Type B pancreatic cell (in vitro differentiated cells): Measurements from ENCODE around the gene SCAMP5. TPM values are rescaled to one million over a fixed set of nuclear protein-coding genes. Genes with fewer than 3 reads are reported as not detected.

Experiments used
- DNase-seq: peaks from one replicate; pipeline ENCODE4 v3.0.0; 2021; ENCODE audit warnings: mixed read lengths; ENCODE audit not compliant: unreplicated experiment; ENCODE audit errors: extremely low spot score
- H3K27ac Mint-ChIP-seq: 2 replicates; pipeline ENCODE4 v1.8.0; 2021; ENCODE audit warnings: mild to moderate bottlenecking, mixed read lengths
- H3K27me3 Mint-ChIP-seq: 2 replicates; pipeline ENCODE4 v1.8.0; 2021; ENCODE audit warnings: mixed read lengths
- H3K36me3 Mint-ChIP-seq: 2 replicates; pipeline ENCODE4 v1.8.0; 2021; ENCODE audit warnings: mixed read lengths
- H3K4me1 Mint-ChIP-seq: one replicate; pipeline ENCODE4 v1.8.0; 2021; ENCODE audit warnings: mixed read lengths; ENCODE audit not compliant: unreplicated experiment
- H3K4me3 Mint-ChIP-seq: 2 replicates; pipeline ENCODE4 v1.8.0; 2021; ENCODE audit warnings: mild to moderate bottlenecking, mixed read lengths
- H3K9me3 Mint-ChIP-seq: 2 replicates; pipeline ENCODE4 v1.8.0; 2021; ENCODE audit warnings: mixed read lengths
- total RNA-seq: library from RNA; stranded (reverse); gene quantifications from 2 replicates; pipeline ENCODE4 v1.2.1, GENCODE V29; 2021; ENCODE audit warnings: low replicate concordance
- TF ChIP-seq, protein P1 (sequence below): fragments of 200-600 bp; sonication (generic); conservative IDR thresholded peaks from 2 replicates; pipeline ENCODE4 v1.5.0; 2021; ENCODE audit warnings: antibody characterized with exemption, mild to moderate bottlenecking

Gene SCAMP5
- total RNA-seq, 1 donor from 2014 or later, result 38.1 TPM

DNA sequence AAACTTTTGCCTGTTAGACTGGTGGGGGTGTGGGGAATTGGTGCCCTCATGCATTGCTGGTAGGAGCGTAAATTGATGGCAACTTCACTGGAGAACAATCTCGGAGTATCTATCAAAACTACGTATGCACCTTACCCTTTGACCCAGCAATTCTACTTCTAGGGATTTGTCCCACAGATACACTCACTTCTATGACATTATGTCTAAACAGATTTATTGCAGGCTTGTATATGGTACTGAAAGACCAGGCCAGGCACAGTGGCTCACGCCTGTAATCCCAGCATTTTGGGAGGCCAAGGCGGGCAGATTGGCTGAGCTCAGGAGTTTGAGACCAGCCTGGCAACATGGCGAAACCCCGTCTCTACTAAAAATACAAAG lies 58.4 kb downstream of the SCAMP5 start:
- Mint-ChIP-seq H3K36me3 (peaks cover 7% of the 10 kb centered on the region), H3K27me3 (no peaks in the 10 kb centered on the region), H3K9me3 (peaks cover 5% of the 10 kb centered on the region), H3K4me1 (peaks cover 15% of the 10 kb centered on the region), H3K4me3 (no peak overlapping the region), H3K27ac (no peak overlapping the region)
- TF ChIP-seq, protein P1, sequence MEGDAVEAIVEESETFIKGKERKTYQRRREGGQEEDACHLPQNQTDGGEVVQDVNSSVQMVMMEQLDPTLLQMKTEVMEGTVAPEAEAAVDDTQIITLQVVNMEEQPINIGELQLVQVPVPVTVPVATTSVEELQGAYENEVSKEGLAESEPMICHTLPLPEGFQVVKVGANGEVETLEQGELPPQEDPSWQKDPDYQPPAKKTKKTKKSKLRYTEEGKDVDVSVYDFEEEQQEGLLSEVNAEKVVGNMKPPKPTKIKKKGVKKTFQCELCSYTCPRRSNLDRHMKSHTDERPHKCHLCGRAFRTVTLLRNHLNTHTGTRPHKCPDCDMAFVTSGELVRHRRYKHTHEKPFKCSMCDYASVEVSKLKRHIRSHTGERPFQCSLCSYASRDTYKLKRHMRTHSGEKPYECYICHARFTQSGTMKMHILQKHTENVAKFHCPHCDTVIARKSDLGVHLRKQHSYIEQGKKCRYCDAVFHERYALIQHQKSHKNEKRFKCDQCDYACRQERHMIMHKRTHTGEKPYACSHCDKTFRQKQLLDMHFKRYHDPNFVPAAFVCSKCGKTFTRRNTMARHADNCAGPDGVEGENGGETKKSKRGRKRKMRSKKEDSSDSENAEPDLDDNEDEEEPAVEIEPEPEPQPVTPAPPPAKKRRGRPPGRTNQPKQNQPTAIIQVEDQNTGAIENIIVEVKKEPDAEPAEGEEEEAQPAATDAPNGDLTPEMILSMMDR, result no peak
- no peak for DNase-seq

DNA sequence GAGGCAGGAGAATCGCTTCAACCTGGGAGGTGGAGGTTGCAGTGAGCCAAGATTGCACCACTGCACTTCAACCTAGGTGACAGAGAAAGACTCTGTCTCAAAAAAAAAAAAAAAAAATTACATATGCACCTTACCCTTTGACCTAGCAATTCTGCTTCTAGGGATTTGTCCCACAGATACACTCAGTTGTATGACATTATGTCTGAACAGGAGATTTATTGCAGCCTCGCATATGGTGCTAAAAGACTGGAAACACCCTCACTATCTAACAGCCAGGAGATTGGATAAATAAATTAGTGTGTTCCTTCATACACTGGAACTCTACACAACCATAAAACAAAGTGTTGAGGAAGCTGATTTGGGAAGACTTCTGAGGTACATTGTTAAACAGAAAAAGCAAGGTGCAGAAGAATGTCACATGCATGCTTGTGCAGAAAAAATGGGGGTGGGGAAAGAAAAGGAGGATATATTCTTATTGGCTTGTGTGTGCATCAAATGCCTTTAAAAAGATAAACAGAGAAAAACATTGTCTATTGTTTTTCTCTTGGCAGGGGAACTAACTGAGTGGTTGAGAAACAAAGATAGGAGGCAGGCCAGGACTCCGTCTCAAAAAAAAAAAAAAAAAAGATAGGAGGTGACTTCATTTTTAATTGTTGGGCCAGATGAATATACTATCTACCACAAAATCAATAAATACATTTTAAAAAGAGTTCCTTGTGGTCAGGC lies 59.0 kb downstream of the SCAMP5 start:
- peaks cover 15% of the 10 kb centered on the region for H3K4me1 Mint-ChIP-seq
- H3K36me3 Mint-ChIP-seq, result peaks cover 7% of the 10 kb centered on the region
- DNase-seq, result no peak
- peak overlapping the region; percentile 11 for H3K27ac Mint-ChIP-seq
- TF ChIP-seq, protein P1, result no peak
- no peaks in the 10 kb centered on the region for H3K27me3 Mint-ChIP-seq
- H3K9me3 Mint-ChIP-seq, result peaks cover 5% of the 10 kb centered on the region
- H3K4me3 Mint-ChIP-seq, result no peak overlapping the region

DNA sequence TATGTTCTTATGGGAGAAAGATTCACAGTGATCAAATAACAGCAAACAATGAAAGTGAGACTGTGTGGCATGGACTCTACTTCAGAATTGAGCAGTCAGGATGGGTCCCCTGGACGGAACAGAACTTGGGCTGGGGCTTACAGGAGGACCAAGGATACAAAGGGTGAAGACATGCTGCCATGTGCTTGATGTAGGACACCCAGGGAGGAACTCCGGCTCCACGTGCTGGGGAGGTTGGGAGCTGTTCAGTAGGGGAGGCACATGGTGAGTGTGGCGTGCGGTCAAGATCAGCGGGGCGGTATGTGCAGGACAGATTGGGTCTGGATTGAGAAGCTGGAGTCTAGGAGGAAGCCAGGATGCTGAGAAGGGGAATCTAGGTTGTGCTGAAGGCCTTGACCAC lies 60.7 kb downstream of the SCAMP5 start:
- H3K4me1 Mint-ChIP-seq, result peaks cover 15% of the 10 kb centered on the region
- DNase-seq, result no peak
- peaks cover 7% of the 10 kb centered on the region for H3K36me3 Mint-ChIP-seq
- TF ChIP-seq, protein P1, result no peak
- no peak overlapping the region for H3K4me3 Mint-ChIP-seq
- no peaks in the 10 kb centered on the region for H3K27me3 Mint-ChIP-seq
- no peak overlapping the region for H3K27ac Mint-ChIP-seq
- H3K9me3 Mint-ChIP-seq, result peaks cover 5% of the 10 kb centered on the region

DNA sequence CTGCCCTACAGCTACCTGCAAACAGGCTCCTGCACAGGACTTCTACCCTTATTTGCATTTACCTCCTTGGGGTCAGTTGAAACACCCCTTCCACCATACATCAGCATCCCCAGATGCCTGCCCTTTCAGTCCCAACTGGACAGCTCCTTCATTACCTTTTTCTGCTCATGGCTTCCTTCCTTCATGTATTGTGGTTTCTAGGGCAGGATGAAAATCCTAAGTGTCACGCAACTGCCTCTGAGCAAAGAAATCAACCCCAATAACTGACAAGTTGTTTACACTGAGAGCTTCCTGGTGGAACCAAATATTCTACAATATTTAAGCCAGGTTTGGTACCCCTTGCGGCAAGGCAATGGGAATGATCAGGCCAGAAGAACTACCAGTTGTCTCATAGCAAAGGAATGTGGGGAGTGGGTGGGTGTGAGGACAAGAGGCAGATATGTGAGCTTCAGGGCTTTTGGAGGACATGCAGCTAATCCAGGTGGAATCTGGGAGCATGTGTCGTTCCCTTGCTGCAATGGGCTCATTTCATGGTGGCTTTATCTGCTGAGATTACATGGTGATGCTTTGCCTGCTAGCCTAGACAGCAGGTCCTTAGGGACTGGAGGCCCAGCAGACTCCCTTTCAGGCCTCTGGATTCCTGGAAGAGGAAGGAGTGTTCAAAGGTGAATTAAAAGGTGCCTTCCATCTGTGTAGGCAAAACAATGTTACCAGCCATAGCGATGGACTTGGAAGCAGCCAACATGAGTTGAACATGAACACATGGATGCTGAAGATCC lies 63.0 kb downstream of the SCAMP5 start:
- H3K27ac Mint-ChIP-seq, result peak overlapping the region; percentile 95
- TF ChIP-seq, protein P1, result no peak
- H3K4me3 Mint-ChIP-seq, result peak overlapping the region; percentile 52
- H3K4me1 Mint-ChIP-seq, result peaks cover 15% of the 10 kb centered on the region
- no peak for DNase-seq
- peaks cover 7% of the 10 kb centered on the region for H3K36me3 Mint-ChIP-seq
- no peaks in the 10 kb centered on the region for H3K27me3 Mint-ChIP-seq
- peaks cover 5% of the 10 kb centered on the region for H3K9me3 Mint-ChIP-seq

DNA sequence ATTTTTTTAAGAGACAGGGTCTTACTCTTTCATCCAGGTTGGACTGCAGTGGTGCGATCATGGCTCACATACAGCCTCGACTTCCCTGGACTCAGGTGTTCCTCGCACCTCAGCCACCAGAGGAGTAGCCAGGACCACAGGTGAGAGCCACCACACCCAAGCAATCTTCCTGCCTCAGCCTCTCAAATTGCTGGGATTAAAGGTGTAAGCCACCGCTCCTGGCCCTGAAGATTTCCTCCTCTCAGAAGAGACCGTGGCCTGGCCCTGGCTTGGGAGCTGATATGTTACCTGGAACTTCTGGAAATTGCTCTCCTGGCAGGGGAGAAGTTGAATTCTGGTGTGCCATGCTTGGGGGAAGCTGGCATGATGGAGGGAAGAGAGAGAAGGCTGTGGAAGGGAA lies 64.2 kb downstream of the SCAMP5 start:
- TF ChIP-seq, protein P1, result no peak
- Mint-ChIP-seq H3K27ac (no peak overlapping the region), H3K4me3 (no peak overlapping the region), H3K27me3 (no peaks in the 10 kb centered on the region), H3K36me3 (peaks cover 7% of the 10 kb centered on the region), H3K4me1 (peaks cover 15% of the 10 kb centered on the region), H3K9me3 (peaks cover 5% of the 10 kb centered on the region)
- DNase-seq, result no peak
